ENCODE results near the gene DAZ1.
"Not testable (repeated sequence)": the region's sequence is repeated elsewhere in the genome, so short reads cannot be mapped to it uniquely, and the experiment has no call there.

The DAZ1 gene

GRCh38 chrY:23198908-23199307, at the start of gene DAZ1:
Gene DAZ1 (minus strand): TSS chrY:23199008. CDS start chrY:23198800, 208 bp downstream.
- not testable (repeated sequence) for DNase-seq

- DNase-seq = not testable (repeated sequence)
Observed at GRCh38 chrY:23219233-23219632, 20.4 kb upstream of the DAZ1 start, which contains the start of gene DAZ2. Gene DAZ2 (plus strand): TSS chrY:23219533. CDS start chrY:23219741, 208 bp downstream.

GRCh38 chrY:23210681-23211080, 11.9 kb upstream of the DAZ1 start:
- DNase-seq = not testable (repeated sequence)

- DNase-seq = not testable (repeated sequence)
Observed at GRCh38 chrY:23209802-23210495, 11.1 kb upstream of the DAZ1 start.

GRCh38 chrY:23207455-23207854, 8.6 kb upstream of the DAZ1 start:
- not testable (repeated sequence) for DNase-seq
